ENCODE measurements around the gene NFIX.

The NFIX gene

DNA sequence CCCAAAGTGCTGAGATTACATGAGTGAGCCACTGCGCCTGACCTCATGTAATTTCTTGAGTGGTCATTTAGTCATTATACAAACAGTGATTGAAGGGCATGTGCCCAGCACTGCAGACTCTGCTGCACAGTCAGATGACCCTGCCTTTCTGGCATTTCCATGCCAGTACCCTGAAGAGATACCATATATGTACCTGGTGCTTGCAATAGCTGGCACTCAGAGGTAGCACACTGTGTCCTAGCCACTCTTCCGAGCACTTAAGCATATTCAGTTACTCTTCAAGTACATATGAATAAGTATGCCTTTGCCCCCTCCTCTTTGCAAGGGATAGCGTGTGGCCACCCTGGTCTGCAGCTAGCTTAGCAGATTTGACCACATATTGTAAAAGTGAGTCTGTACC, 139.4 kb downstream of the NFIX start:
- no peak for DNase-seq (ENCODE audit: low spot score in 2 of 2)
- no peak overlapping the region for H3K4me3 Mint-ChIP-seq
- H3K9me3 Mint-ChIP-seq = no peaks in the 10 kb centered on the region
- peaks cover 89% of the 10 kb centered on the region for H3K36me3 Mint-ChIP-seq
- H3K27ac Mint-ChIP-seq = no peak overlapping the region
- peaks cover 31% of the 10 kb centered on the region for H3K4me1 Mint-ChIP-seq
- ATAC-seq = no peak

DNA sequence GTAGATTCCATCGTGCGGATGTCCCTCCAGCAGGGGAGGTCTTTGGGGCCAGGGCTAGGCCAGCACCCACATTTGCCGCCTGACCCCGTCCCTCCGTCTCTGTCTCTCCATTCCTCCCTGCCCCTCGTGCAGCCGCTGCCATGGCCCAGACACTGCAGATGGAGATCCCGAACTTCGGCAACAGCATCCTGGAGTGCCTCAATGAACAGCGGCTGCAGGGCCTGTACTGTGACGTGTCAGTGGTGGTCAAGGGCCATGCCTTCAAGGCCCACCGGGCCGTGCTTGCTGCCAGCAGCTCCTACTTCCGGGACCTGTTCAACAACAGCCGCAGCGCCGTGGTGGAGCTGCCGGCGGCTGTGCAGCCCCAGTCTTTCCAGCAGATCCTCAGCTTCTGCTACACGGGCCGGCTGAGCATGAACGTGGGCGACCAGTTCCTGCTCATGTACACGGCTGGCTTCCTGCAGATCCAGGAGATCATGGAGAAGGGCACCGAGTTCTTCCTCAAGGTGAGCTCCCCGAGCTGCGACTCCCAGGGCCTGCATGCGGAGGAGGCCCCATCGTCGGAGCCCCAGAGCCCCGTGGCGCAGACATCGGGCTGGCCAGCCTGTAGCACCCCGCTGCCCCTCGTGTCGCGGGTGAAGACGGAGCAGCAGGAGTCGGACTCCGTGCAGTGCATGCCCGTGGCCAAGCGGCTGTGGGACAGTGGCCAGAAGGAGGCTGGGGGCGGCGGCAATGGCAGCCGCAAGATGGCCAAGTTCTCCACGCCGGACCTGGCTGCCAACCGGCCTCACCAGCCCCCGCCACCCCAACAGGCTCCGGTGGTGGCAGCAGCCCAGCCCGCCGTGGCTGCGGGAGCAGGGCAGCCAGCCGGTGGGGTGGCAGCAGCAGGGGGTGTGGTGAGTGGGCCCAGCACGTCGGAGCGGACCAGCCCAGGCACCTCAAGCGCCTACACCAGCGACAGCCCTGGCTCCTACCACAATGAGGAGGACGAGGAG, 140.1 kb downstream of the NFIX start:
- Mint-ChIP-seq H3K4me3 (no peak overlapping the region), H3K36me3 (peaks cover 90% of the 10 kb centered on the region), H3K4me1 (peaks cover 31% of the 10 kb centered on the region), H3K9me3 (no peaks in the 10 kb centered on the region), H3K27ac (no peak overlapping the region)
- DNase-seq (ENCODE audit: low spot score in 2 of 2) (no peak), ATAC-seq (no peak)

DNA sequence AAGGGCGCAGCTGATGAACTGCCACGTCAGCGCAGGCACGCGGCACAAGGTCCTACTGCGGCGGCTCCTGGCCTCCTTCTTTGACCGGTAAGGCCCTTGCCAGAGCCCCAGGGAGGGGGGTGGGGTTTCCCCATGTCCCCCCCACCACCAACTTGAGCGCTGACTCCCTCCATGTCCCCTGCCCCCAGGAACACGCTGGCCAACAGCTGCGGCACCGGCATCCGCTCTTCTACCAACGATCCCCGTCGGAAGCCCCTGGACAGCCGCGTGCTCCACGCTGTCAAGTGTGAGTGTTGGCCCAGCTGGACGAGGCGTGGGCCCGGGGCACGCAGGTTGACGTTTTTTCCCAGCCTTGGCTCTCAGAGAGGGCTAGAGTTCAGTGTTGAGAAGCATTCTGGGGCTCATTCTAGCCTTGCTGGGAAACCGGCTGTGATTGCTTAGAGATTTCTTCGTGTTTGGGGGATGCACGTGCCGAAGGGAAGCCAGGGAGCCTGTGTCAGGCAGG, 142.1 kb downstream of the NFIX start:
- Mint-ChIP-seq H3K9me3 (no peaks in the 10 kb centered on the region), H3K4me1 (peaks cover 14% of the 10 kb centered on the region), H3K4me3 (no peak overlapping the region), H3K36me3 (peaks cover 91% of the 10 kb centered on the region), H3K27ac (no peak overlapping the region)
- ATAC-seq = no peak
- DNase-seq (ENCODE audit: low spot score in 2 of 2) = no peak

DNA sequence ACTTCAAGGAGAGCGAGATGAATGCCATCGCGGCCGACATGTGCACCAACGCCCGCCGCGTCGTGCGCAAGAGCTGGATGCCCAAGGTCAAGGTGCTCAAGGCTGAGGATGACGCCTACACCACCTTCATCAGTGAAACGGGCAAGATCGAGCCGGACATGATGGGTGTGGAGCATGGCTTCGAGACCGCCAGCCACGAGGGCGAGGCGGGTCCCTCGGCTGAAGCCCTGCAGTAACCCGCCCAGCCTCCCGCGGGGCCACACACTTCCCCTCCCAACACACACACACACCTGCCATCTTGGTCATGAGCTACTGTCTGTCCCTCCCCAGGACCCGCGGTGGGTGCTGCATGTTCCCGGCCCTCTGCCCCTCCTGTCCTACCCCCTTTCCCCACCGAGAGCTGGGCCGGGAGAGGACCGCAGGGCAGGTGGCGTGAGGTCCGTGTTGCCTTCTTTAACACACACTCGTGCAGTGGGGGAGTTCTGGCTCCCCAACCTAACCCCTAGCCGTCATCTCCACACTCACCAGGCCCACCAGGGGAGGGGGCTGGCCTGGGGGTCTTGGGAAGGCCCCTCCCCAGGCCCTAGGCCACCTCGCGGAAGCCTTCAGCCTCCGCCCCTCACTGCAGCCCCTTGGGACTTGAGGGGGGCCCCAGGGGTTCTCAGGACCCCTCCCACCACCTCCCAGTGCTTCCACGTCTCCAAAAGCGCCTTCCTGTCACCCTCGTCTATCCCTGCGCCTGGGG, 143.1 kb downstream of the NFIX start:
- no peak overlapping the region for H3K4me3 Mint-ChIP-seq
- H3K36me3 Mint-ChIP-seq = peaks cover 91% of the 10 kb centered on the region
- ATAC-seq = no peak
- H3K9me3 Mint-ChIP-seq = no peaks in the 10 kb centered on the region
- peak overlapping the region; percentile 64 for H3K27ac Mint-ChIP-seq
- peaks cover 4% of the 10 kb centered on the region for H3K4me1 Mint-ChIP-seq
- no peak for DNase-seq (ENCODE audit: low spot score in 2 of 2)

DNA sequence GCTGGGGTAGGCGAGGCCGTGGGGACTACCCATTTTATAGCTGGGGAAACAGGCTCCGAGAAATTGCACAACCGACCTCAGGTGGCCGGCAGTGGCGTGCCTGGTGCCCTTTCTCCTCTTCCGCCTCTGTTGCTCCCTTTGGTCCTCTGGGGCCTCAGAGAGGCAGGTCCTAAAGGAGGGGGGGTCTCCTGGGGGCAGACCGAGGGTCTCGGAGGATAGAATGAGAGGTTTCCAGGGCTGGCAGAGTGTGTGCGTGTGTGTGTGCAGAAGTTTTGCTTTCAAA, 143.6 kb downstream of the NFIX start:
- Mint-ChIP-seq H3K4me1 (no peaks in the 10 kb centered on the region), H3K4me3 (no peak overlapping the region), H3K27ac (peak overlapping the region; percentile 64), H3K9me3 (no peaks in the 10 kb centered on the region), H3K36me3 (peaks cover 90% of the 10 kb centered on the region)
- no peak for ATAC-seq
- DNase-seq (ENCODE audit: low spot score in 2 of 2) = no peak

DNA sequence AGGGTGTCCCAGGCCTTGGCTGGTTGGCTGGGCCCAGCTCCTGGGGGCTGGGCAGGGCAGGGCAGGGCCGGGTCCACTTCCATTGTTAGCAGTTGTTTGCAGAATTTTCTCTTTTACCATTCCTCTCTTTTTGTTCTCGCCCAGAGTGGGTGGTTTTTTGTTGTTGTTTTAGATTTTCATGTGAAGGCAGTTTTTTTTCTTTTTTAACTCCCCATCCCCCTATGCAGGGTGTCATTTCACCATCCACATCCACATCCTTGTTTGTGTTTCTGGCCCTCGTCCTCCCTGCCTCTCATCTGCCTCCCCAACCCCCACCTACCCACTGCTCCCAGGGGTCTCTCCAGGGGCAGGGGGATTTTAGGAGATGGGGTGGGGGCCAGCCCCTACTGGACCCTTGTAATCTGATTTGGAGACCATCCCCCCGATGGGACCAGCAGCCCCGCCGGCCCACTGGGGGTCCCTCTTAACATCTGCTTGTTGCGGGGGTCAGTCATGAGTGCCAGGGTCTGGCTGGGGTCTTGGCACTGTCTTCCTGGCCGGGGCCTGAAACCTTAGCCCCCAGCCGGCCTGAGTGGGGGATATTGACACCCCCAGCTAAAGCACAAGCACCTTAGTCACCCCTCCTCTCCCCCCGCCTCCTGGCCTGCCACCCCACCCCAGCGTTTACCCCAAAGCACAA, 144.5 kb downstream of the NFIX start:
- ATAC-seq (no peak), DNase-seq (ENCODE audit: low spot score in 2 of 2) (no peak)
- H3K36me3 Mint-ChIP-seq = peaks cover 90% of the 10 kb centered on the region
- H3K4me1 Mint-ChIP-seq = no peaks in the 10 kb centered on the region
- peak overlapping the region; percentile 8 for H3K27ac Mint-ChIP-seq
- no peak overlapping the region for H3K4me3 Mint-ChIP-seq
- H3K9me3 Mint-ChIP-seq = no peaks in the 10 kb centered on the region

DNA sequence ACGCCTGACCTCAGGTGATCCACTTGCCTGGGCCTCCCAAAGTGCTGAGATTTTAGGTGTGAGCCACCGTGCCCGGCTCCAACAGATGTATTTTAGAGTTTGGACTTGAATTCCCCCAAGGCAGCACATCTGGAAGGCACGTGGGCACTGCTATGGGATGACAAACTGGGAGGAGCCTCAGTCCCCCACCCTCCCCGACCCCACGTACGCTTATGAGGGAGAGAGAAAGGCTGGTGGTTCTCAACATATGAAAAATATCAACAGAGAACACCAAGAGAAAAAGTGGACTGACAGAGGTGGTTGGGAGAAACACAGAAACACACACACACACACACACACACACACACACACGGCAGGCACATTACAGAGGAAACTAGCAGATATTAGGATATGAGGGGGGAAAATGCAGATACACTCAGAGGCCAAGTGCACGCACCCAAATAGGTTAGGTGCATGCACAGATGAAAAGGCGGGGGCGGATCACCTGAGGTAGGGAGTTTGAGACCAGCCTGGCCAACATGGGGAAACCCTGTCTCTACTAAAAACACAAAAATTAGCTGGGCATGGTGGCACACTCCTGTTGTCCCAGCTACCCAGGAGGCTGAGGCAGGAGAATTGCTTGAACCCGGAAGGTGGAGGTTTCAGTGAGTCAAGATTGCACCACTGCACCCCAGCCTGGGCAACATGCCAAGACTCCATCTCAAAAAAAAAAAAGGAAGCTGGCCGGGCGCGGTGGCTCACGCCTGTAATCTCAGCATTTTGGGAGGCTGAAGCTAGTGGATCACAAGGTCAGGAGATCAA, 151.7 kb downstream of the NFIX start:
- Mint-ChIP-seq H3K4me1 (peaks cover 27% of the 10 kb centered on the region), H3K36me3 (peaks cover 76% of the 10 kb centered on the region), H3K4me3 (no peak overlapping the region), H3K27ac (no peak overlapping the region), H3K9me3 (no peaks in the 10 kb centered on the region)
- ATAC-seq = no peak
- no peak for DNase-seq (ENCODE audit: low spot score in 2 of 2)

Measured in stimulated activated effector memory CD8-positive, alpha-beta T cell treated with anti-CD3 and anti-CD28 coated beads, Interleukin-12 subunit alpha, Interleukin-12 subunit beta, amount 100 ng/mL, for 72 hours (primary cell).